Measurements from ENCODE around the gene MPLKIP. TPM values are rescaled to one million over a fixed set of nuclear protein-coding genes. Genes with fewer than 3 reads are reported as not detected.

MPLKIP gene
- total and polyA plus RNA-seq, 10 of the 15 experiments (the other 5 are each of a cell fraction or from before 2014, with no cell fraction given) = 4.6 to 78.8 (median 37.2) TPM

GRCh38 chr7:40134428-40135316, at the start of gene MPLKIP, which contains the start of gene SUGCT (continued):
- TF ChIP-seq HCFC1 (IDR thresholded peaks at IDR 0.05; ENCODE audit: low read length) (peak; percentile 76), SMAD5 (IDR thresholded peaks at IDR 0.05; ENCODE audit: low read depth) (peak; percentile 63; the same call in 1 of the 2 replicates), IRF3 (IDR thresholded peaks at IDR 0.05) (0 out of 2 replicates have a peak, but pooled peaks have one; percentile 27), E2F8 (IDR thresholded peaks at IDR 0.05; ENCODE audit: low read depth, partially characterized antibody) (peak; percentile 77), HDAC2 (IDR thresholded peaks at IDR 0.05) (peak; percentile 59; the same call in 1 of the 2 replicates), PAX8 (IDR thresholded peaks at IDR 0.05) (no peak), SREBF2 (IDR thresholded peaks at IDR 0.05; ENCODE audit: low read length) (no peak), RB1 (IDR thresholded peaks at IDR 0.05; ENCODE audit: borderline replicate concordance) (peak; percentile 94; the same call in 1 of the 2 replicates), YY1 (IDR thresholded peaks at IDR 0.05; ENCODE audit: low read depth, low read length) (peak; percentile 85), TCF12 (IDR thresholded peaks at IDR 0.05; ENCODE audit: low read depth, low read length) (0 out of 2 replicates have a peak, but pooled peaks have one; percentile 43), RCOR1 (conservative IDR thresholded peaks at IDR 0.05; ENCODE audit: low read depth, low read length) (no peak), POLR2AphosphoS5 (IDR thresholded peaks at IDR 0.05; ENCODE audit: low read length) (peak; percentile 89), RBBP5 (conservative IDR thresholded peaks at IDR 0.05) (0 out of 2 replicates have a peak, but pooled peaks have one; percentile 28), ZBED1 (IDR thresholded peaks at IDR 0.05; ENCODE audit: borderline replicate concordance) (peak; percentile 27; the same call in 1 of the 2 replicates), SMARCA5 (IDR thresholded peaks at IDR 0.05) (peak; percentile 63; the same call in 1 of the 2 replicates), MAX (IDR thresholded peaks at IDR 0.05; ENCODE audit: low read depth, low read length) (peak; percentile 63), ATF3 (IDR thresholded peaks at IDR 0.05; ENCODE audit: borderline replicate concordance, extremely low read depth, low read depth, low read length) (no peak), MLLT1 (IDR thresholded peaks at IDR 0.05) (peak; percentile 56), ZNF207 (IDR thresholded peaks at IDR 0.05; ENCODE audit: borderline replicate concordance) (peak; percentile 58; the same call in 1 of the 2 replicates), IRF4 (IDR thresholded peaks at IDR 0.05; ENCODE audit: low read depth, low read length) (0 out of 2 replicates have a peak, but pooled peaks have one; percentile 46), NBN (IDR thresholded peaks at IDR 0.05) (peak; percentile 79; the same call in 1 of the 2 replicates), NR2C1 (IDR thresholded peaks at IDR 0.05) (peak; percentile 80), CBX5 (IDR thresholded peaks at IDR 0.05; ENCODE audit: low read depth) (peak; percentile 98), CHD2 (IDR thresholded peaks at IDR 0.05; ENCODE audit: borderline replicate concordance, low read depth, low read length) (no peak), POU2F2 (IDR thresholded peaks at IDR 0.05; ENCODE audit: borderline replicate concordance, low read depth, low read length) (peak; percentile 75), EED (IDR thresholded peaks at IDR 0.05; ENCODE audit: low read depth) (peak; percentile 74), CHD1 (IDR thresholded peaks at IDR 0.05; ENCODE audit: low read depth, low read length) (no peak)

Data from GM12878 (cell line).